NT2/D1 (cell line): Measurements from ENCODE around the gene MYH1.

ENCODE experiments used
- SUZ12 ChIP-seq: IDR thresholded peaks from 2 replicates; pipeline ENCODE4 v1.6.1; 2011; ENCODE audit not compliant: insufficient read length, insufficient read depth; ENCODE audit errors: extremely low read depth
- YY1 ChIP-seq: IDR thresholded peaks from 2 replicates; pipeline ENCODE4 v1.6.1; 2011; ENCODE audit not compliant: insufficient read length, insufficient read depth
- ZNF274 ChIP-seq: IDR thresholded peaks from 2 replicates; pipeline ENCODE4 v1.6.1; 2011; ENCODE audit warnings: mild to moderate bottlenecking, low read depth, low read length

- no peak for TF ChIP-seq YY1
- no peak for TF ChIP-seq ZNF274
- TF ChIP-seq SUZ12, result no peak
Measured at GRCh38 chr17:10527419-10527818, 9.1 kb upstream of the MYH1 start.
